ENCODE data around the gene ATP1A3.
"Not testable (repeated sequence)": the region's sequence is repeated elsewhere in the genome, so short reads cannot be mapped to it uniquely, and the experiment has no call there.

The ATP1A3 gene

GRCh38 chr19:41993612-41994483 is at the start of gene ATP1A3:
TSS of gene ATP1A3 (minus strand) at chr19:41994230. CDS start at chr19:41994076, 154 bp downstream.
- peak; percentile 33 to 46 for DNase-seq (ENCODE audit: low read depth in 2 of 2)

GRCh38 chr19:42042455-42043170 is 48.6 kb upstream of the ATP1A3 start:
- no peak for DNase-seq (ENCODE audit: low read depth in 2 of 2)

GRCh38 chr19:42040491-42040890 is 46.5 kb upstream of the ATP1A3 start:
- DNase-seq (ENCODE audit: low read depth in 2 of 2), result not testable (repeated sequence)

- no peak for DNase-seq (ENCODE audit: low read depth in 2 of 2)
These were observed 46.0 kb upstream of the ATP1A3 start for GRCh38 chr19:42040031-42040430.

GRCh38 chr19:42038666-42039065 is 44.6 kb upstream of the ATP1A3 start:
- no peak for DNase-seq (ENCODE audit: low read depth in 2 of 2)

GRCh38 chr19:42037649-42038048 is 43.6 kb upstream of the ATP1A3 start:
- no peak for DNase-seq (ENCODE audit: low read depth in 2 of 2)

- DNase-seq (ENCODE audit: low read depth in 2 of 2), result peak; percentile 34 to 37
These were observed 40.8 kb upstream of the ATP1A3 start for GRCh38 chr19:42034640-42035391.

GRCh38 chr19:42033413-42033812 is 39.4 kb upstream of the ATP1A3 start:
- no peak for DNase-seq (ENCODE audit: low read depth in 2 of 2)

GRCh38 chr19:42032431-42032830 is 38.4 kb upstream of the ATP1A3 start:
- no peak for DNase-seq (ENCODE audit: low read depth in 2 of 2)

- no peak for DNase-seq (ENCODE audit: low read depth in 2 of 2)
These were observed 36.8 kb upstream of the ATP1A3 start for GRCh38 chr19:42030645-42031440.

GRCh38 chr19:42028304-42029216 is 34.5 kb upstream of the ATP1A3 start:
- DNase-seq (ENCODE audit: low read depth in 2 of 2), result no peak

GRCh38 chr19:42024622-42025111 is 30.6 kb upstream of the ATP1A3 start:
- DNase-seq (ENCODE audit: low read depth in 2 of 2), result no peak

- no peak for DNase-seq (ENCODE audit: low read depth in 2 of 2)
These were observed 29.9 kb upstream of the ATP1A3 start for GRCh38 chr19:42023943-42024260.

GRCh38 chr19:42023121-42023942 is 29.3 kb upstream of the ATP1A3 start:
- no peak for DNase-seq (ENCODE audit: low read depth in 2 of 2)

- no peak for DNase-seq (ENCODE audit: low read depth in 2 of 2)
These were observed 28.6 kb upstream of the ATP1A3 start for GRCh38 chr19:42022616-42023015.

GRCh38 chr19:42021185-42021584 is 27.2 kb upstream of the ATP1A3 start:
- DNase-seq (ENCODE audit: low read depth in 2 of 2), result no peak

GRCh38 chr19:42018503-42019193 is 24.6 kb upstream of the ATP1A3 start:
- no peak for DNase-seq (ENCODE audit: low read depth in 2 of 2)

- no peak for DNase-seq (ENCODE audit: low read depth in 2 of 2)
These were observed 23.0 kb upstream of the ATP1A3 start for GRCh38 chr19:42017040-42017439.

- DNase-seq (ENCODE audit: low read depth in 2 of 2), result not testable (repeated sequence)
These were observed 18.7 kb upstream of the ATP1A3 start for GRCh38 chr19:42012747-42013146.

Measured in stimulated activated CD8-positive, alpha-beta memory T cell treated with anti-CD3 and anti-CD28 coated beads, Interleukin-2, amount 100 ng/mL, for 1 hour (primary cell).